ENCODE data around the gene CPAMD8.

The CPAMD8 gene

GRCh38 chr19:16908759-16909158 is 117.9 kb downstream of the CPAMD8 start:
- no peaks in the 10 kb centered on the region for H3K27me3 Mint-ChIP-seq
- no peak overlapping the region for H3K27ac Mint-ChIP-seq
- DNase-seq (no peak), ATAC-seq (no peak)
- H3K4me1 Mint-ChIP-seq, result no peaks in the 10 kb centered on the region
- H3K4me3 Mint-ChIP-seq, result no peak overlapping the region
- H3K9me3 Mint-ChIP-seq, result peaks cover 19 to 20% of the 10 kb centered on the region in 2 donors

GRCh38 chr19:16904599-16904998 is 122.0 kb downstream of the CPAMD8 start:
- DNase-seq, result no peak
- ATAC-seq, result no peak
- H3K4me1 Mint-ChIP-seq, result peaks cover 7% of the 10 kb centered on the region
- H3K27me3 Mint-ChIP-seq, result no peaks in the 10 kb centered on the region
- no peak overlapping the region for H3K4me3 Mint-ChIP-seq
- H3K9me3 Mint-ChIP-seq, result no peaks in the 10 kb centered on the region
- H3K27ac Mint-ChIP-seq, result no peak overlapping the region

GRCh38 chr19:16903347-16903746 is 123.3 kb downstream of the CPAMD8 start:
- Mint-ChIP-seq H3K27me3 (peaks cover 6% of the 10 kb centered on the region), H3K9me3 (no peaks in the 10 kb centered on the region), H3K27ac (no peak overlapping the region), H3K4me3 (no peak overlapping the region), H3K4me1 (peaks cover 17% of the 10 kb centered on the region)
- DNase-seq (no peak), ATAC-seq (no peak)

GRCh38 chr19:16902545-16902944 is 124.1 kb downstream of the CPAMD8 start:
- no peak overlapping the region for H3K4me3 Mint-ChIP-seq
- DNase-seq (no peak), ATAC-seq (no peak)
- no peaks in the 10 kb centered on the region for H3K9me3 Mint-ChIP-seq
- peaks cover 10% of the 10 kb centered on the region for H3K27me3 Mint-ChIP-seq
- H3K4me1 Mint-ChIP-seq, result peaks cover 21% of the 10 kb centered on the region
- H3K27ac Mint-ChIP-seq, result no peak overlapping the region

- Mint-ChIP-seq H3K4me3 (no peak overlapping the region), H3K27me3 (peaks cover 10% of the 10 kb centered on the region)
These were observed 125.0 kb downstream of the CPAMD8 start for GRCh38 chr19:16901491-16902175.

GRCh38 chr19:16899566-16900075 is 127.0 kb downstream of the CPAMD8 start:
- peaks cover 33% of the 10 kb centered on the region for H3K4me1 Mint-ChIP-seq
- H3K9me3 Mint-ChIP-seq, result no peaks in the 10 kb centered on the region
- no peak overlapping the region for H3K27ac Mint-ChIP-seq
- peak overlapping the region; percentile 1 to 17 for H3K4me3 Mint-ChIP-seq
- peaks cover 22% of the 10 kb centered on the region for H3K27me3 Mint-ChIP-seq
- DNase-seq, result peak; percentile 43 to 53
- ATAC-seq, result peak; percentile 65

More at GRCh38 chr19:16901491-16902175, 125.0 kb downstream of the CPAMD8 start:
- H3K27ac Mint-ChIP-seq, result no peak overlapping the region
- no peaks in the 10 kb centered on the region for H3K9me3 Mint-ChIP-seq
- ATAC-seq (no peak), DNase-seq (no peak)
- H3K4me1 Mint-ChIP-seq, result peaks cover 21% of the 10 kb centered on the region

GRCh38 chr19:16898361-16899015 is 128.1 kb downstream of the CPAMD8 start:
- DNase-seq, result no peak
- Mint-ChIP-seq H3K4me1 (peaks cover 44% of the 10 kb centered on the region), H3K27me3 (peaks cover 30% of the 10 kb centered on the region), H3K9me3 (no peaks in the 10 kb centered on the region), H3K27ac (peak overlapping the region in 1 of 2 donors; percentile 54), H3K4me3 (peak overlapping the region; percentile 62 to 73)
- ATAC-seq, result no peak

GRCh38 chr19:16897856-16898161 is 128.8 kb downstream of the CPAMD8 start:
- no peak for DNase-seq
- H3K9me3 Mint-ChIP-seq, result no peaks in the 10 kb centered on the region
- peaks cover 51% of the 10 kb centered on the region for H3K4me1 Mint-ChIP-seq
- peak overlapping the region in 1 of 2 donors; percentile 87 for H3K27ac Mint-ChIP-seq
- peaks cover 36% of the 10 kb centered on the region for H3K27me3 Mint-ChIP-seq
- H3K4me3 Mint-ChIP-seq, result peak overlapping the region; percentile 62 to 73
- peak; percentile 16 for ATAC-seq

GRCh38 chr19:16897029-16897855 is 129.4 kb downstream of the CPAMD8 start:
- H3K27ac Mint-ChIP-seq, result peak overlapping the region in 1 of 2 donors; percentile 63
- no peaks in the 10 kb centered on the region for H3K9me3 Mint-ChIP-seq
- ATAC-seq, result peak; percentile 55
- peak overlapping the region; percentile 69 to 73 for H3K4me3 Mint-ChIP-seq
- peak; percentile 69 to 71 for DNase-seq
- H3K27me3 Mint-ChIP-seq, result peaks cover 41% of the 10 kb centered on the region
- H3K4me1 Mint-ChIP-seq, result peaks cover 57% of the 10 kb centered on the region

GRCh38 chr19:16896146-16897028 is 130.2 kb downstream of the CPAMD8 start:
- Mint-ChIP-seq H3K4me1 (peaks cover 57% of the 10 kb centered on the region), H3K9me3 (no peaks in the 10 kb centered on the region), H3K27me3 (peaks cover 46% of the 10 kb centered on the region), H3K27ac (peak overlapping the region in 1 of 2 donors; percentile 63), H3K4me3 (peak overlapping the region; percentile 69 to 73)
- DNase-seq (peak in 1 of 2 donors; percentile 29), ATAC-seq (peak; percentile 22)

- ATAC-seq (no peak), DNase-seq (no peak)
- H3K9me3 Mint-ChIP-seq, result no peaks in the 10 kb centered on the region
- peaks cover 57% of the 10 kb centered on the region for H3K4me1 Mint-ChIP-seq
- no peak overlapping the region for H3K27ac Mint-ChIP-seq
- peaks cover 47% of the 10 kb centered on the region for H3K27me3 Mint-ChIP-seq
- H3K4me3 Mint-ChIP-seq, result peak overlapping the region in 1 of 2 donors; percentile 53
These were observed 131.0 kb downstream of the CPAMD8 start for GRCh38 chr19:16895467-16896145.

- Mint-ChIP-seq H3K4me3 (no peak overlapping the region), H3K9me3 (no peaks in the 10 kb centered on the region), H3K27ac (no peak overlapping the region), H3K27me3 (peaks cover 59% of the 10 kb centered on the region), H3K4me1 (peaks cover 52% of the 10 kb centered on the region)
- no peak for ATAC-seq
- DNase-seq, result no peak
These were observed 132.5 kb downstream of the CPAMD8 start for GRCh38 chr19:16894080-16894479.

GRCh38 chr19:16893686-16893989 is 133.0 kb downstream of the CPAMD8 start:
- ATAC-seq, result no peak
- peaks cover 61% of the 10 kb centered on the region for H3K27me3 Mint-ChIP-seq
- peaks cover 53% of the 10 kb centered on the region for H3K4me1 Mint-ChIP-seq
- DNase-seq, result no peak
- peak overlapping the region in 1 of 2 donors; percentile 44 for H3K4me3 Mint-ChIP-seq
- H3K9me3 Mint-ChIP-seq, result no peaks in the 10 kb centered on the region
- peak overlapping the region; percentile 25 to 42 for H3K27ac Mint-ChIP-seq

- Mint-ChIP-seq H3K4me1 (peaks cover 53% of the 10 kb centered on the region), H3K27ac (peak overlapping the region; percentile 25 to 42), H3K9me3 (no peaks in the 10 kb centered on the region), H3K27me3 (peaks cover 60% of the 10 kb centered on the region), H3K4me3 (peak overlapping the region in 1 of 2 donors; percentile 44)
- no peak for DNase-seq
- peak; percentile 2 for ATAC-seq
These were observed 133.5 kb downstream of the CPAMD8 start for GRCh38 chr19:16892868-16893685.

All from stimulated activated naive CD8-positive, alpha-beta T cell treated with anti-CD3 and anti-CD28 coated beads, Interleukin-15, amount 100 ng/mL, for 72 hours (primary cell).